Mesendoderm (in vitro differentiated cells): ENCODE data around the gene CBX5. TPM values are rescaled to one million over a fixed set of nuclear protein-coding genes. Genes with fewer than 3 reads are reported as not detected.
"Not testable (repeated sequence)": the region's sequence is repeated elsewhere in the genome, so short reads cannot be mapped to it uniquely, and the experiment has no call there.

Source experiments
- DNase-seq: peaks from one replicate; pipeline ENCODE4 v3.0.0; 2013
- H2AK5ac ChIP-seq: 2 replicates; pipeline ENCODE4 v1.6.1; 2013; ENCODE audit warnings: low read length, inconsistent platforms
- H2BK120ac ChIP-seq: 2 replicates; pipeline ENCODE4 v1.6.1; 2013; ENCODE audit warnings: low read depth, mild to moderate bottlenecking, low read length, moderate library complexity, mixed read lengths
- H2BK15ac ChIP-seq: replicated peaks from 2 replicates; pipeline ENCODE4 v1.6.1; 2013; ENCODE audit warnings: low read depth, mild to moderate bottlenecking, moderate library complexity
- H2BK5ac ChIP-seq: 2 replicates; pipeline ENCODE4 v1.6.1; 2013; ENCODE audit warnings: low read length, inconsistent platforms
- H3K18ac ChIP-seq: 2 replicates; pipeline ENCODE4 v1.6.1; 2013; ENCODE audit warnings: mild to moderate bottlenecking, low read length, mixed read lengths
- H3K23ac ChIP-seq: one replicate; pipeline ENCODE4 v1.6.1; 2013; ENCODE audit warnings: low read length
- H3K27ac ChIP-seq: 2 replicates; pipeline ENCODE4 v1.5.1; 2013; ENCODE audit warnings: low read depth, mild to moderate bottlenecking, inconsistent platforms, low read length, moderate library complexity
- H3K27me3 ChIP-seq: 2 replicates; pipeline ENCODE4 v1.6.1; 2013; ENCODE audit warnings: low read length, control low read depth, mild to moderate bottlenecking, inconsistent platforms; ENCODE audit not compliant: insufficient read depth, poor library complexity
- H3K36me3 ChIP-seq: 2 replicates; pipeline ENCODE4 v1.6.1; 2013; ENCODE audit warnings: low read length, inconsistent platforms; ENCODE audit not compliant: control insufficient read depth, insufficient read depth
- H3K4ac ChIP-seq: one replicate; pipeline ENCODE4 v1.6.1; 2013; ENCODE audit warnings: low read depth, mild to moderate bottlenecking, low read length, moderate library complexity
- H3K4me1 ChIP-seq: 2 replicates; pipeline ENCODE4 v1.6.1; 2013; ENCODE audit warnings: low read depth, low read length, inconsistent platforms; ENCODE audit not compliant: control insufficient read depth
- H3K4me2 ChIP-seq: 2 replicates; pipeline ENCODE4 v1.6.1; 2013; ENCODE audit warnings: low read length
- H3K4me3 ChIP-seq: 2 replicates; pipeline ENCODE4 v1.5.1; 2013; ENCODE audit warnings: mild to moderate bottlenecking, low read length
- H3K56ac ChIP-seq: one replicate; pipeline ENCODE4 v1.6.1; 2013; ENCODE audit warnings: low read length
- H3K79me1 ChIP-seq: 2 replicates; pipeline ENCODE4 v1.6.1; 2013; ENCODE audit warnings: low read length, inconsistent platforms
- H3K79me2 ChIP-seq: 2 replicates; pipeline ENCODE4 v1.6.1; 2013; ENCODE audit warnings: mild to moderate bottlenecking, low read length; ENCODE audit not compliant: control insufficient read depth, insufficient read depth
- H3K9ac ChIP-seq: 2 replicates; pipeline ENCODE4 v1.6.1; 2013; ENCODE audit warnings: low read length, inconsistent platforms
- H4K5ac ChIP-seq: one replicate; pipeline ENCODE4 v1.6.1; 2013; ENCODE audit warnings: low read length
- H4K8ac ChIP-seq: one replicate; pipeline ENCODE4 v1.6.1; 2013; ENCODE audit warnings: low read depth, mild to moderate bottlenecking, control low read depth, low read length, moderate library complexity
- WGBS: extraction: QIAGEN DNeasy Blood & Tissue Kit; methylation state at CpG from one replicate; pipeline ENCODE4 v1.1.7; 2013; ENCODE audit warnings: low lambda C conversion rate, missing lambda C conversion rate; ENCODE audit not compliant: insufficient coverage; ENCODE audit errors: extremely low coverage; 5-methylcytosine and 5-hydroxymethylcytosine counted together
- polyA plus RNA-seq, 2 experiments: library from polyadenylated mRNA; stranded (reverse); fragments of 200-250 nt; gene quantifications; one replicate each; pipeline ENCODE4 v1.2.3, GENCODE V29; 2013

CBX5 gene
- polyA plus RNA-seq (2013, experiment 1 of 2) = 88.5 TPM
- polyA plus RNA-seq (2013, experiment 2 of 2) = 87.9 TPM

- Histone ChIP-seq H3K18ac (peak within 1 kb of the TSS; percentile 44), H4K5ac (peak within 1 kb of the TSS; percentile 92), H2BK15ac (no peak within 1 kb of the TSS), H2BK120ac (no peak within 1 kb of the TSS), H2AK5ac (peak within 1 kb of the TSS; percentile 98), H3K56ac (peak within 1 kb of the TSS; percentile 100), H3K4me3 (peak within 1 kb of the TSS; percentile 98), H4K8ac (peak within 1 kb of the TSS; percentile 5), H3K79me1 (no peaks in the 10 kb centered on the region), H3K9ac (peak within 1 kb of the TSS; percentile 100), H3K23ac (peak within 1 kb of the TSS; percentile 92), H3K4me1 (peaks cover 3% of the 10 kb centered on the region), H3K27me3 (no peaks in the 10 kb centered on the region), H3K27ac (peak within 1 kb of the TSS; percentile 90), H3K4me2 (peak within 1 kb of the TSS; percentile 49), H2BK5ac (peak within 1 kb of the TSS; percentile 93), H3K4ac (peak within 1 kb of the TSS; percentile 92), H3K36me3 (peaks cover 11% of the 10 kb centered on the region), H3K79me2 (peaks cover 76% of the 10 kb centered on the region)
- no CpG with 5 or more reads among the region's 49 CpGs for WGBS
- DNase-seq = peak; percentile 100
Measured at GRCh38 chr12:54279632-54280467, at the start of gene CBX5. CBX5 (minus strand) TSS chr12:54280122; CDS start chr12:54257650, 22,472 bp downstream.

GRCh38 chr12:54328595-54329337, 48.8 kb upstream of the CBX5 start:
- Histone ChIP-seq H3K56ac (peak overlapping the region; percentile 28), H3K4ac (no peak overlapping the region), H2AK5ac (no peak overlapping the region), H3K4me1 (peaks cover 9% of the 10 kb centered on the region), H3K23ac (no peak overlapping the region), H2BK120ac (no peak overlapping the region), H3K79me2 (peaks cover 5% of the 10 kb centered on the region), H4K5ac (no peak overlapping the region), H3K9ac (peak overlapping the region; percentile 3), H3K79me1 (peaks cover 7% of the 10 kb centered on the region), H3K27ac (no peak overlapping the region), H3K36me3 (no peaks in the 10 kb centered on the region), H2BK5ac (no peak overlapping the region), H3K18ac (no peak overlapping the region), H2BK15ac (no peak overlapping the region), H3K4me3 (no peak overlapping the region), H4K8ac (no peak overlapping the region), H3K4me2 (no peak overlapping the region), H3K27me3 (no peaks in the 10 kb centered on the region)
- DNase-seq = no peak
- WGBS = no CpG with 5 or more reads among the region's 6 CpGs

- Histone ChIP-seq H2AK5ac (peak overlapping the region; percentile 4), H4K5ac (peak overlapping the region; percentile 78), H3K9ac (peak overlapping the region; percentile 86), H3K4me2 (peak overlapping the region; percentile 73), H3K56ac (peak overlapping the region; percentile 90), H3K4me3 (peak overlapping the region; percentile 83), H3K4ac (peak overlapping the region; percentile 93), H3K18ac (peak overlapping the region; percentile 72)
- H2BK5ac ChIP-seq, H2BK120ac ChIP-seq, H3K27me3 ChIP-seq, H4K8ac ChIP-seq, H3K27ac ChIP-seq, H3K23ac ChIP-seq, H3K4me1 ChIP-seq, H2BK15ac ChIP-seq, H3K79me2 ChIP-seq, DNase-seq, H3K79me1 ChIP-seq, H3K36me3 ChIP-seq: not testable (repeated sequence)
- WGBS = no CpG with 5 or more reads among the region's 22 CpGs
Measured at GRCh38 chr12:54325442-54326109, 45.7 kb upstream of the CBX5 start.

- Histone ChIP-seq H4K8ac (no peak within 1 kb of the TSS), H3K18ac (peak within 1 kb of the TSS; percentile 72), H3K9ac (peak within 1 kb of the TSS; percentile 86), H3K79me2 (peaks cover 3% of the 10 kb centered on the region), H4K5ac (peak within 1 kb of the TSS; percentile 78), H3K36me3 (no peaks in the 10 kb centered on the region), H2BK120ac (no peak within 1 kb of the TSS), H2AK5ac (peak within 1 kb of the TSS; percentile 4), H3K56ac (peak within 1 kb of the TSS; percentile 90), H3K4me1 (peaks cover 2% of the 10 kb centered on the region), H3K4me3 (peak within 1 kb of the TSS; percentile 83), H3K23ac (no peak within 1 kb of the TSS), H3K79me1 (no peaks in the 10 kb centered on the region), H3K27ac (no peak within 1 kb of the TSS), H3K4me2 (peak within 1 kb of the TSS; percentile 73), H3K4ac (peak within 1 kb of the TSS; percentile 93), H3K27me3 (no peaks in the 10 kb centered on the region), H2BK15ac (no peak within 1 kb of the TSS), H2BK5ac (peak within 1 kb of the TSS; percentile 56)
- peak; percentile 100 for DNase-seq
- WGBS = no CpG with 5 or more reads among the region's 34 CpGs
Measured at GRCh38 chr12:54324617-54325441, 44.9 kb upstream of the CBX5 start, which contains the start of gene COPZ1. COPZ1 (plus strand) TSS chr12:54325131; CDS start chr12:54325164, 33 bp downstream.

- Histone ChIP-seq H3K27me3 (no peaks in the 10 kb centered on the region), H3K56ac (no peak overlapping the region), H3K4me3 (no peak overlapping the region), H3K79me2 (peaks cover 3% of the 10 kb centered on the region), H2BK15ac (no peak overlapping the region), H4K5ac (no peak overlapping the region), H3K18ac (no peak overlapping the region), H3K9ac (no peak overlapping the region), H2BK120ac (no peak overlapping the region), H3K23ac (no peak overlapping the region), H2BK5ac (no peak overlapping the region), H3K36me3 (no peaks in the 10 kb centered on the region), H3K27ac (no peak overlapping the region), H3K4me2 (no peak overlapping the region), H3K4ac (no peak overlapping the region), H3K79me1 (no peaks in the 10 kb centered on the region), H4K8ac (no peak overlapping the region), H3K4me1 (no peaks in the 10 kb centered on the region), H2AK5ac (no peak overlapping the region)
- no CpG with 5 or more reads among the region's 5 CpGs for WGBS
- no peak for DNase-seq
Measured at GRCh38 chr12:54321363-54321762, 41.4 kb upstream of the CBX5 start.
